Neural cell (in vitro differentiated cells): ENCODE results near the gene SYF2. TPM values are rescaled to one million over a fixed set of nuclear protein-coding genes. Genes with fewer than 3 reads are reported as not detected.
A peak's percentile ranks its signal among the peaks of the same experiment; 100 is the strongest.
"Not testable (repeated sequence)": the region's sequence is repeated elsewhere in the genome, so short reads cannot be mapped to it uniquely, and the experiment has no call there.

Experiments used
- H2AFZ ChIP-seq: fragments of 200-600, 300-800 bp; sonication (generic), shearing (Covaris generic); 2 replicates; pipeline ENCODE4 v1.6.0; 2014; ENCODE audit warnings: low read depth, mild to moderate bottlenecking, antibody characterized with exemption, low read length, moderate library complexity
- H3F3A ChIP-seq: fragments of 200-600 bp; shearing (Covaris generic); 2 replicates; pipeline ENCODE4 v1.6.1; 2016; ENCODE audit warnings: mild to moderate bottlenecking, moderate library complexity, mixed read lengths, antibody characterized with exemption, low read length; ENCODE audit not compliant: insufficient read depth, poor library complexity, severe bottlenecking
- H3K27ac ChIP-seq: fragments of 200-600, 300-800 bp; sonication (generic), shearing (Covaris generic); 2 replicates; pipeline ENCODE4 v1.5.1; 2014; ENCODE audit warnings: mild to moderate bottlenecking, low read length, moderate library complexity
- H3K27me3 ChIP-seq: fragments of 300-800, 200-600 bp; sonication (generic), shearing (Covaris generic); 2 replicates; pipeline ENCODE4 v1.6.0; 2014; ENCODE audit warnings: mild to moderate bottlenecking, low read depth, low read length, moderate library complexity; ENCODE audit not compliant: insufficient read depth
- H3K36me3 ChIP-seq: fragments of 300-800, 200-600 bp; sonication (generic), shearing (Covaris generic); 2 replicates; pipeline ENCODE4 v1.5.1; 2014; ENCODE audit warnings: mild to moderate bottlenecking, antibody characterized with exemption, low read length, moderate library complexity; ENCODE audit not compliant: insufficient read depth
- H3K4me2 ChIP-seq: fragments of 300-800, 200-600 bp; sonication (generic), shearing (Covaris generic); 2 replicates; pipeline ENCODE4 v1.6.0; 2014; ENCODE audit warnings: mild to moderate bottlenecking, low read length
- H3K4me3 ChIP-seq: fragments of 300-800, 200-600 bp; sonication (generic), shearing (Covaris generic); 2 replicates; pipeline ENCODE4 v1.5.1; 2014; ENCODE audit warnings: mild to moderate bottlenecking, low read length, moderate library complexity
- H3K79me2 ChIP-seq: fragments of 200-600 bp; shearing (Covaris generic); replicated peaks from 2 replicates; pipeline ENCODE4 v1.6.0; 2014; ENCODE audit warnings: mild to moderate bottlenecking, low read length, moderate library complexity; ENCODE audit not compliant: insufficient read depth
- H3K9ac ChIP-seq: fragments of 300-800, 200-600 bp; sonication (generic), shearing (Covaris generic); 2 replicates; pipeline ENCODE4 v1.6.1; 2016; ENCODE audit warnings: mild to moderate bottlenecking, low read length, mixed read lengths
- H3K9me2 ChIP-seq: fragments of 200-600 bp; shearing (Covaris generic); 2 replicates; pipeline ENCODE4 v1.6.1; 2016; ENCODE audit warnings: mild to moderate bottlenecking, low read length, mixed read lengths; ENCODE audit not compliant: insufficient read depth
- H3K9me3 ChIP-seq: fragments of 200-600, 300-800 bp; sonication (generic), shearing (Covaris generic); 2 replicates; pipeline ENCODE4 v1.6.1; 2016; ENCODE audit warnings: mild to moderate bottlenecking, mixed run types, low read length, moderate library complexity, mixed read lengths
- H4K20me1 ChIP-seq: fragments of 200-600 bp; shearing (Covaris generic); 2 replicates; pipeline ENCODE4 v1.6.1; 2016; ENCODE audit warnings: mild to moderate bottlenecking, mixed run types; ENCODE audit not compliant: insufficient read depth
- CTCF ChIP-seq: fragments of 450-650 bp; IDR thresholded peaks from 2 replicates; pipeline ENCODE4 v1.5.1; 2014; ENCODE audit warnings: antibody characterized with exemption, mild to moderate bottlenecking, moderate library complexity; ENCODE audit not compliant: poor library complexity, severe bottlenecking
- EP300 ChIP-seq: fragments of 450-650 bp; conservative IDR thresholded peaks from 2 replicates; pipeline ENCODE4 v1.6.1; 2014; ENCODE audit warnings: antibody characterized with exemption, mild to moderate bottlenecking, moderate library complexity; ENCODE audit not compliant: poor library complexity, severe bottlenecking
- EZH2 ChIP-seq: fragments of 200-600, 300-800 bp; shearing (Covaris generic), sonication (generic); IDR thresholded peaks from 2 replicates; pipeline ENCODE4 v1.6.1; 2014; ENCODE audit warnings: antibody characterized with exemption, low read length, borderline replicate concordance, mild to moderate bottlenecking; ENCODE audit not compliant: insufficient read depth, poor library complexity, severe bottlenecking
- MXI1 ChIP-seq: fragments of 450-650 bp; conservative IDR thresholded peaks from 2 replicates; pipeline ENCODE4 v1.6.1; 2014; ENCODE audit warnings: antibody characterized with exemption, mild to moderate bottlenecking; ENCODE audit not compliant: poor library complexity, severe bottlenecking
- POLR2AphosphoS5 ChIP-seq: IDR thresholded peaks from 2 replicates; pipeline ENCODE4 v1.6.1; 2012
- RAD21 ChIP-seq: fragments of 450-650 bp; conservative IDR thresholded peaks from 2 replicates; pipeline ENCODE4 v1.6.1; 2014; ENCODE audit warnings: antibody characterized with exemption, mild to moderate bottlenecking, moderate library complexity
- REST ChIP-seq: IDR thresholded peaks from 2 replicates; pipeline ENCODE4 v1.6.1; 2012; ENCODE audit warnings: borderline replicate concordance
- SMC3 ChIP-seq: fragments of 450-650 bp; conservative IDR thresholded peaks from 2 replicates; pipeline ENCODE4 v1.6.1; 2014; ENCODE audit warnings: antibody characterized with exemption, mild to moderate bottlenecking, moderate library complexity; ENCODE audit not compliant: poor library complexity
- TAF1 ChIP-seq: IDR thresholded peaks from 2 replicates; pipeline ENCODE4 v1.6.1; 2012; ENCODE audit warnings: low read depth
- polyA plus RNA-seq: library from polyadenylated mRNA; depleted of rRNA; stranded (reverse); fragments of >200 nt; gene quantifications from 2 replicates; pipeline ENCODE4 v1.2.3, GENCODE V29; 2014

SYF2 gene
- polyA plus RNA-seq, 1 donor from 2014 or later: 94.1 TPM

- H3K9me2 ChIP-seq, H3K9me3 ChIP-seq, H3K9ac ChIP-seq, H3K27me3 ChIP-seq, H3K4me2 ChIP-seq, H3F3A ChIP-seq, H3K4me3 ChIP-seq, H4K20me1 ChIP-seq, H2AFZ ChIP-seq, H3K36me3 ChIP-seq, H3K27ac ChIP-seq: not testable (repeated sequence)
- H3K79me2 ChIP-seq: peaks cover 28% of the 10 kb centered on the region
Measured at GRCh38 chr1:25235411-25235810, 3.1 kb upstream of the SYF2 start.

- no peaks in the 10 kb centered on the region for H3F3A ChIP-seq
- no peaks in the 10 kb centered on the region for H3K27me3 ChIP-seq
- no peaks in the 10 kb centered on the region for H3K9me2 ChIP-seq
- H3K79me2 ChIP-seq: peaks cover 30% of the 10 kb centered on the region
- TF ChIP-seq RAD21 (no peak), POLR2AphosphoS5 (no peak), TAF1 (no peak), EP300 (no peak), CTCF (no peak), REST (no peak), SMC3 (no peak), MXI1 (no peak), EZH2 (no peak)
- H2AFZ ChIP-seq: peak overlapping the region; percentile 56
- H3K9ac ChIP-seq: peak overlapping the region; percentile 91
- H3K4me2 ChIP-seq: peak overlapping the region; percentile 98
- H3K4me3 ChIP-seq: peak overlapping the region; percentile 76
- H4K20me1 ChIP-seq: no peaks in the 10 kb centered on the region
- H3K27ac ChIP-seq: peak overlapping the region; percentile 91
- H3K36me3 ChIP-seq: no peaks in the 10 kb centered on the region
- no peaks in the 10 kb centered on the region for H3K9me3 ChIP-seq
Measured at GRCh38 chr1:25232866-25233784, 823 bp upstream of the SYF2 start.
